ENCODE measurements around the gene TIMM8A.
"Not testable (repeated sequence)": the region's sequence is repeated elsewhere in the genome, so short reads cannot be mapped to it uniquely, and the experiment has no call there.

Gene TIMM8A

DNA sequence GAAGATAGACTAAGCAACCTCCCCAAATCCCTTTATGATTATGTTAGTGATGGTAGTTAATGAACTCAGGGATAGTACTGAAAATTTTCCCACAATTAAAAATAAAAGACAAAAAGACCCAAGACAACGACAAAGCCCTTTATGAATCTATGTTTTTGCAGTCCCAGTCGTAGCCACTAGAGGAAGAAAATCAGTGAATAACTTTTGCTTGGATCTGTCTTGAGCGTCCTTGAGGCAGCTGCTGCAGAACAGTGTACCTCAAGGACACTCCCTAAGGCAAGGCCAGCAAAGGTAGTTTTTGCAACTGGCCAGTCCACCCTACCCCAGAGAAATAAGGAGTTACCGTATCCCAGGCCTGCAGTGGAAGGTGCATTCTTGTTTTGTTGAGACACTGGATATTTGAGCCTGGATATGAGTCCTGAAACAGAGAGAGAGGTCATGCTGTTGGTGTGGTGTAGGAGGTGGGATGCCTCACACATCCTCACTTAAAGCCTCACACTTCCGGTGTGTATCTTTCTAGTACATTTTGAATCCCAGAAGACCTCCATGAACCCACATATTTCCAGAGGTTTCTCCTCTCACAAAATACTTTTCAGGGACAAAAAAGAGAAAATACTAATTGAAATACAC is 8.7 kb upstream of the TIMM8A start:
- DNase-seq, result no peak

GRCh38 chrX:101349193-101349562 is 636 bp upstream of the TIMM8A start:
- no peak for DNase-seq

DNA sequence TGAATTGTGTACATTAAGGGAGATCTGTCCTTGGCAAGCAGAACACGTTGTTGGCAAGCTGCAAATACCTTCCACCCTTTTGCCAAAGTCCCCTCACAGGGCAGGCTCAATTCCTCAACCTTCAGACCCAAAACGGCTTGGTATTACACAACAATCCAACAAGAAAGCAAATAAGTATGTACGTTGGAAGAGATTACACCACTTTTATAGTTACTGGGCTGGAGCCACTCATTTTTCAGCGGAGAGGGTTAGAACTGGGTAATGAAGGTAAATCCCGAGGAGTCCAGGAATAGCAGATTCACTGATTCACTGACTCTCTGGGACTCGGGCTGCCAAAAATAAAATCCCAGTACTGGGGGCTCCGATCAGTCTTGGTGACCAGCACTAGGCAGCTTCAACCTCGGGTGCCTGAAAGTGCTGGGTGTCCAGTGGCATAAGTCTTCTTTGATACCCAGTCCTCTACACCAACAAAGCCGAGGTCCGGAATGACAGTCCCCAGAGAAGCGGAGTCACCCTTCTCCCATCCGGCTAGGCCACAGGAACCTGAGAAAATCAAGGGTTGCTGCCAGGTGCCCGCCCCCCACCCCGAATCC is 587 bp downstream of the TIMM8A start:
- no peak for DNase-seq

DNA sequence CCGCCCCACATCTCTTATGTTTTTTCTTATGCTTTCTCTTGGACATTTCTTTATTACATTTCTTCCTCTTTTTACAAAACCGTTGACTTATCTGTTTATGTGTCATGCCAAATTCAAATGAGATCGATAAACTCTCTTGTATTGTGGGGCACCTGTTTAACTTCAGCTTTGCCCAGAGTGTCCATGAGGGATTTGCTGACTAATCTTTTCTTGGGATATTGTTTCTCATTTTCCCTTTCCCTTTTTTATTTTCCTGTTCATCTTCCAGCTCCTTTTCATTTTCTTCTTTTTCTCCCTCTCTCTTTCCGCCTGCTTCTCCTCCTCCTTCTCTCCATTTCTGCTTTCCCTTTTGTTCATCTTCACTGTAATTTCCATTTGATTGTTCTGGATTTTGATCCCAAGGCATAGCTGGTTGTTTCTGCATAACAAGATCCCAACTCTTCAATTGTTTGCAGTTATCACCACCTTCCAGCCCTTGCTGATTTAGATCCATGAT is 10.7 kb downstream of the TIMM8A start:
- DNase-seq, result no peak

DNA sequence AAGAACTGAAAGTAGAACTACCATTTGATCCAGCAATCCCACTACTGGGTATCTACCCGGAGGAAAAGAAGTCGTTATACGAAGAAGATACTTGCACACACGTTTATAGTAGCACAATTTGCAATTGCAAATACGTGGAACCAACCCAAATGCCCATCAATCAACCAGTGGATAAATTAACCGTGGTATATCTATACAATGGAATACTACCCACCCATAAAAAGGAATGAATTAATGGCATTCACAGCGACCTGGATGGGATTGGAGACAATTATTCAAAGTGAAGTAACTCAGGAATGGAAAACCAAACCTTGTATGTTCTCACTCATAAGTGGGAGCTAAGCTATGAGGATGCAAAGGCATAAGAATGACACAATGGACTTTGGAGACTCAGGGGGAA is 14.2 kb downstream of the TIMM8A start:
- not testable (repeated sequence) for DNase-seq

GRCh38 chrX:101326600-101326999 is 21.9 kb downstream of the TIMM8A start:
- not testable (repeated sequence) for DNase-seq

DNA sequence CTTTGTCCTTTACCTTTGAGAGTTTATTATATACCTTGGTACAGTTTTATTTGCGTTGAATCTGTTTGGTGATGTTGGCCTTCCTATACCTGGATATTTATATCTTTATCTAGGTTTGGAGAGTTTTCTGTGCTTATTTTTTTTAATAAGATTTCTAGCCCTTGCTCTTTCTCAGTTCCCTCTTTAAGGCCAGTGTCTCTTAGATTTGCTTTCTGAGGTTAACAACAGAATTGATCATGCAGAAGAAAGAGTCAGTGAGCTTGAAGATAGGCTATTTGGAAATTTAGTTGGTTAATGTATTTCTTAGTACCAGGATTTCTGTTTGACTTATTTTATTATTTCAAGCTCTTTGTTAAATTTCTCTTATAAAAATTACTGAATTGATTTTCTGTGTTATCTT is 44.8 kb downstream of the TIMM8A start:
- DNase-seq, result no peak
